HepG2 (cell line): ENCODE data around the gene MYL9. TPM values are rescaled to one million over a fixed set of nuclear protein-coding genes. Genes with fewer than 3 reads are reported as not detected.

Experiments
- FOXM1 ChIP-seq: sonication (generic); formaldehyde crosslinking; IDR thresholded peaks from 2 replicates; pipeline ENCODE4 v1.5.0; 2020; ENCODE audit warnings: missing genetic modification reagents
- HOXA9 ChIP-seq: sonication (generic); formaldehyde crosslinking; IDR thresholded peaks from 2 replicates; pipeline ENCODE4 v1.8.1; 2022; ENCODE audit warnings: missing genetic modification reagents, mild to moderate bottlenecking, moderate library complexity, borderline replicate concordance
- MXI1 ChIP-seq: IDR thresholded peaks from 3 replicates; pipeline ENCODE4 v1.6.1; 2012; ENCODE audit warnings: low read depth, low read length, inconsistent platforms, borderline replicate concordance
- SALL1 ChIP-seq: sonication (generic); formaldehyde crosslinking; IDR thresholded peaks from 2 replicates; pipeline ENCODE4 v1.8.0; 2022; ENCODE audit warnings: mild to moderate bottlenecking, missing genetic modification reagents
- ZBTB20 ChIP-seq: sonication (generic); formaldehyde crosslinking; IDR thresholded peaks from 2 replicates; pipeline ENCODE4 v1.8.1; 2023; ENCODE audit warnings: missing genetic modification reagents, low read depth, mild to moderate bottlenecking, borderline replicate concordance
- ZFX ChIP-seq: sonication (generic); formaldehyde crosslinking; IDR thresholded peaks from 2 replicates; pipeline ENCODE4 v1.4.0; 2020; ENCODE audit warnings: mild to moderate bottlenecking, low read depth, missing genetic modification reagents, moderate library complexity
- ZFY ChIP-seq: sonication (generic); formaldehyde crosslinking; IDR thresholded peaks from 2 replicates; pipeline ENCODE4 v1.4.0; 2020; ENCODE audit warnings: missing genetic modification reagents
- ZNF251 ChIP-seq: sonication (generic); formaldehyde crosslinking; IDR thresholded peaks from 2 replicates; pipeline ENCODE4 v1.9.0; 2021; ENCODE audit warnings: mild to moderate bottlenecking, missing genetic modification reagents
- ZNF260 ChIP-seq: sonication (generic); formaldehyde crosslinking; IDR thresholded peaks from 2 replicates; pipeline ENCODE4 v1.4.0; 2020; ENCODE audit warnings: missing genetic modification reagents, low read depth, mild to moderate bottlenecking, borderline replicate concordance
- ZNF572 ChIP-seq: sonication (generic); formaldehyde crosslinking; IDR thresholded peaks from 2 replicates; pipeline ENCODE4 v1.5.1; 2020; ENCODE audit warnings: mild to moderate bottlenecking, missing genetic modification reagents
- ZNF749 ChIP-seq: sonication (generic); formaldehyde crosslinking; IDR thresholded peaks from 2 replicates; pipeline ENCODE4 v1.8.0; 2022; ENCODE audit warnings: mild to moderate bottlenecking, missing genetic modification reagents, moderate library complexity, borderline replicate concordance
- ZNF775 ChIP-seq: sonication (generic); formaldehyde crosslinking; IDR thresholded peaks from 2 replicates; pipeline ENCODE4 v1.4.0; 2020; ENCODE audit warnings: missing genetic modification reagents, mild to moderate bottlenecking, moderate library complexity, borderline replicate concordance
- ZNF883 ChIP-seq: sonication (generic); formaldehyde crosslinking; IDR thresholded peaks from 2 replicates; pipeline ENCODE4 v1.5.1; 2020; ENCODE audit warnings: mild to moderate bottlenecking, missing genetic modification reagents; ENCODE audit errors: not compliant biosample characterization
- ZXDC ChIP-seq: sonication (generic); formaldehyde crosslinking; IDR thresholded peaks from 2 replicates; pipeline ENCODE4 v1.5.0; 2020; ENCODE audit warnings: mild to moderate bottlenecking, missing genetic modification reagents
- polyA plus RNA-seq, 8 experiments: library from polyadenylated mRNA; depleted of rRNA in 3 of 8; stranded (reverse) in 7 of 8; unstranded in 1 of 8; fragments of >200 nt; fragmentation: Illumina TruSeq in 4 of 8; extraction: Trizol in 4 of 8; gene quantifications; 2 replicates each; pipeline versions ENCODE4 v1.2.1 to v1.2.3, GENCODE V29; 2011 to 2016; ENCODE audit warnings: low read depth in 4 of 8, missing spikeins in 1 of 8, mixed read lengths in 1 of 8; ENCODE audit not compliant: insufficient read depth in 1 of 8
- total RNA-seq, 5 experiments: library from RNA; depleted of rRNA; stranded (reverse); fragments of >200 nt; fragmentation: Illumina TruSeq; extraction: Trizol; gene quantifications; 2 replicates each; pipeline ENCODE4 v1.2.3, GENCODE V29; 2016; ENCODE audit warnings: low read depth in 1 of 5
- TF ChIP-seq, protein P1 (sequence below): IDR thresholded peaks from 2 replicates; pipeline ENCODE4 v1.6.1; 2016; ENCODE audit warnings: low read depth, control low read depth

MYL9 gene
- total and polyA plus RNA-seq, 2 of the 13 experiments (the other 11 are each of a cell fraction or from before 2014, with no cell fraction given): 0.87 to 2.2 TPM

DNA sequence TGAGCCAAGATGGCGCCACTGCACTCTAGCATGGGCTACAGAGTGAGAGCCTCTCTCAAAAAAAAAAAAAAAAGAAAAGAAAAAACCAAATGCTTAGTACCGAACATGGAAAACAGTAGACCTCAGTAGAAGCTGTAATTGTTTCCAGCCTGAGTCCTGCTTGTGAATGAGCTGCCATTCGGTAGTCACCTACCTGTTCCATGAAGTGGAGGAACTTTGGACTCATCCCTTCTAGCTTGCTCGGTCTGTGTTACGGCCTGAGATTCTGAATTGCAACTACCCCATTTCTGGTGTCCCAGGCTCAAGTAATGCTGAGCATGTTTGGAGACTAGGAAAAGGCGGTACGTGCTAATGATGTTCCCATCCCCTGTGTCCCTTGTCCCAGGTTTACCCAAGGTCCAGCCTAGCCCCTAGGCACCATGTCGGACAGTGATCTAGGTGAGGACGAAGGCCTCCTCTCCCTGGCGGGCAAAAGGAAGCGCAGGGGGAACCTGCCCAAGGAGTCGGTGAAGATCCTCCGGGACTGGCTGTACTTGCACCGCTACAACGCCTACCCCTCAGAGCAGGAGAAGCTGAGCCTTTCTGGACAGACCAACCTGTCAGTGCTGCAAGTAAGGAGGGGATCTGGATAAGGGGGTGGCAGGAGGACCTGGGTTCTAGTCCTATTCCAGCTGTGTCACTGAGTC, 37.2 kb downstream of the MYL9 start (continued):
- TF ChIP-seq, protein P1, sequence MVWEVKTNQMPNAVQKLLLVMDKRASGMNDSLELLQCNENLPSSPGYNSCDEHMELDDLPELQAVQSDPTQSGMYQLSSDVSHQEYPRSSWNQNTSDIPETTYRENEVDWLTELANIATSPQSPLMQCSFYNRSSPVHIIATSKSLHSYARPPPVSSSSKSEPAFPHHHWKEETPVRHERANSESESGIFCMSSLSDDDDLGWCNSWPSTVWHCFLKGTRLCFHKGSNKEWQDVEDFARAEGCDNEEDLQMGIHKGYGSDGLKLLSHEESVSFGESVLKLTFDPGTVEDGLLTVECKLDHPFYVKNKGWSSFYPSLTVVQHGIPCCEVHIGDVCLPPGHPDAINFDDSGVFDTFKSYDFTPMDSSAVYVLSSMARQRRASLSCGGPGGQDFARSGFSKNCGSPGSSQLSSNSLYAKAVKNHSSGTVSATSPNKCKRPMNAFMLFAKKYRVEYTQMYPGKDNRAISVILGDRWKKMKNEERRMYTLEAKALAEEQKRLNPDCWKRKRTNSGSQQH (CRISPR knock-in tag): 0 out of 2 replicates have a peak, but pooled peaks have one; percentile 48
- TF ChIP-seq HOXA9 (CRISPR knock-in tag) (no peak), ZNF251 (CRISPR knock-in tag) (peak; percentile 65; the same call in 1 of the 2 replicates), ZFY (CRISPR knock-in tag) (no peak), ZFX (peak; percentile 32; the same call in 1 of the 2 replicates), ZNF749 (CRISPR knock-in tag) (no peak), ZNF883 (CRISPR knock-in tag) (no peak), ZNF260 (CRISPR knock-in tag) (no peak), SALL1 (CRISPR knock-in tag) (no peak), ZNF775 (CRISPR knock-in tag) (no peak), ZBTB20 (CRISPR knock-in tag) (no peak), FOXM1 (CRISPR knock-in tag) (peak; percentile 18; the same call in 1 of the 2 replicates), ZNF572 (0 out of 2 replicates have a peak, but pooled peaks have one; percentile 61), ZXDC (no peak), MXI1 (no peak)
- TF ChIP-seq, all 625 proteins: peak for 26
